NCI-H460 (cell line): ENCODE data around the gene SENP8. TPM values are rescaled to one million over a fixed set of nuclear protein-coding genes. Genes with fewer than 3 reads are reported as not detected.
"Not testable (repeated sequence)": the region's sequence is repeated elsewhere in the genome, so short reads cannot be mapped to it uniquely, and the experiment has no call there.

Experiments
- DNase-seq: peaks from one replicate; pipeline ENCODE4 v3.0.0-alpha.2; 2016; ENCODE audit warnings: low read depth; ENCODE audit errors: extremely low read depth
- total RNA-seq: library from RNA; depleted of rRNA; stranded (reverse); fragments of >200 nt; shearing (Covaris generic); gene quantifications from 2 replicates; pipeline ENCODE4 v1.2.3, GENCODE V29; 2014

Gene SENP8
- total RNA-seq, 1 experiment from 2014 or later, result 2.8 TPM

- no peak for DNase-seq
Measured at GRCh38 chr15:72154316-72154715, 36.1 kb downstream of the SENP8 start.

DNA sequence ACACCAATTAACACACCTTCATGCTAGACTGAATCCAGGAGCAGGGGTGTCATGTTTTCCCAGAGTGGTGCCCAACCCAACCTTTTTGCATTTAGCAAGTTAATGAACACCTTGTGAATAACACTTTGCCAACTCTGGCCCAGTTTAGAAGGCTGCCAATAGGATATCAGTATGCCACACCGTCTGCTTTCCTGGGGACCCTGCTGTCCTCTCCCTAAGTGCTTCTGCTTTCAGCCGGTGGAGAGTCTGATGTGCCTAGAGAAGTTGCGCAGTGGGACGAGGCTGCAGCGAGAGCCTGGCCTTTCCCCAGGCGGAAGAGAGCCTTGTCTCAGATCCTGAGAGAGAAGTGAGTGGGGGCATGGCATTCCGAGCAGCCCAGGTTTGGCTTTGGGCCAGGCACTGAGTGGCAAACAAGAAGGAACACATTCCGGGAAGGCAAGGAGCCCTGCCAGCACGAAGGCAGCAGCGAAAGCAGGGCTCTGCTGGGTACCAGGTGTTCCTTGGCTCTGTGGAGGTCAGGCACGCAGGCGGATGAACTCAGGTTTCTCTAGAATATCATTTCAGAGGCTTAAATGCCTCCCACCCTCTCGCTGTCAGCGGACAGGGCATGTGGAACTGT is 36.9 kb downstream of the SENP8 start:
- DNase-seq, result no peak

- DNase-seq, result peak; percentile 83
Measured at GRCh38 chr15:72155635-72156616, 37.7 kb downstream of the SENP8 start.

- no peak for DNase-seq
Measured at GRCh38 chr15:72156928-72157327, 38.7 kb downstream of the SENP8 start.

DNA sequence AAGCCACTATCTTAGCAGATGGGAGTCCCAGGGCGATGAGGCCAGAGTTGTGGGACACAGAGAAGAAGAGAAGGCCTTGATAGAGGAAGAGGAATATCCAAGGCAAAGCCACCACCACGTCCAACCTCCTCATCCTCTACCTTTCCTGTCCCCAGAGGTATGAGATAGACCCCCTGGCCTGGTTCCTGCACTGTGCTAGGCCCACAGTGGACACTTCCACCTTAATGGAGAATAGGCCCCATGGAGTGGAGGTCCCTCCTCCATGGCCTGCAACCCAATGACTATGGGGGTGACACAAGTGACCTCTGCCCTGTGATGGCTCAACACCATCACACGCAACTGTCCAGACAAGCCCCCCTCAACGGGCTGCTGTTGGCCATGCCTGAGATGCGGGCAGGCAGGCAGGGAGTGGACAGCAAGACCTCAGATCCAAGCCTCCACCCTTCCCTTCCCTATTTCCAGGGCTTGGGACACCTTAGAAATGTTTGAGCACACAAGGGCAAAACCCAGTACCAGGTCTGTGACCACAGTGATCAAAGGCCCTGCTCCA is 42.6 kb downstream of the SENP8 start:
- DNase-seq, result no peak

GRCh38 chr15:72161361-72162132 is 43.3 kb downstream of the SENP8 start:
- no peak for DNase-seq

DNA sequence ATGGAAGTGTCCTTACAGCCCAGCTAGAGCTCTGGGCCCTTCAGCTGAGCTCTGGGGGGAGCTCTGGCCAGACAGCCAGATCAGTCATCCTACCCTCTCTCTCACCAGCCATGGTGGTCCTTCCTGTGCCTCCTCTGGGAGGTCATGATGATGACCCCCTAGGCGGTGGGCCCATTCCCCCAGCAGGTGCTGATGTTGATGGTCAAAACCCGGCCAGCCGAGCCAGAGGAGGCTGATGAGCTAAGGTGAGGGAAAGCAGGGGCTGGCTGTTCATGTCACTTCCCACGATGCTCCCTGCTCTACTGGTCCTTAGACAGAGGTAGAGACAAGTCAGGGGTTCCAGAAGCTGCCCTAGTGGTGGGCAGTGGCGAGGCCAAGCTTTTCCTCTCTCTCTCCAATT is 44.4 kb downstream of the SENP8 start:
- no peak for DNase-seq

DNA sequence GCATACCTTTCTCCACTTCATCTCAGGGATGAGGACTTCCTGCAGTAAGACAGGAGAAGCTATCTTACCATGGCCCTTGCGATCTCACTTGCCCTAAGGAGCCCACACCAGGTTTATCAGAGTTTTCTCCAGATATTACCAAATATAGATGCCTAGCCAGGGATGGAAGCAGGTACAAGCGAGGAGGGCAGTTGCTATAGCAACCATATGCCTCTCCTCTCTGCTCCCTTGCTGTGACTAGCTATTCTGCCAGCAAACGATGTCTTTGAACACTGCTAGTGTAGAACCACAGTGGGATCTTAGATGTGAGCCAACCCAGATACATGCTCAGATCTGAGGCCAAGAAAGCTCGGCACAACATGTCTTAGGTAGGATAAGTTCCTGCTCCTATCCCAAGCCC is 45.5 kb downstream of the SENP8 start:
- DNase-seq, result no peak

DNA sequence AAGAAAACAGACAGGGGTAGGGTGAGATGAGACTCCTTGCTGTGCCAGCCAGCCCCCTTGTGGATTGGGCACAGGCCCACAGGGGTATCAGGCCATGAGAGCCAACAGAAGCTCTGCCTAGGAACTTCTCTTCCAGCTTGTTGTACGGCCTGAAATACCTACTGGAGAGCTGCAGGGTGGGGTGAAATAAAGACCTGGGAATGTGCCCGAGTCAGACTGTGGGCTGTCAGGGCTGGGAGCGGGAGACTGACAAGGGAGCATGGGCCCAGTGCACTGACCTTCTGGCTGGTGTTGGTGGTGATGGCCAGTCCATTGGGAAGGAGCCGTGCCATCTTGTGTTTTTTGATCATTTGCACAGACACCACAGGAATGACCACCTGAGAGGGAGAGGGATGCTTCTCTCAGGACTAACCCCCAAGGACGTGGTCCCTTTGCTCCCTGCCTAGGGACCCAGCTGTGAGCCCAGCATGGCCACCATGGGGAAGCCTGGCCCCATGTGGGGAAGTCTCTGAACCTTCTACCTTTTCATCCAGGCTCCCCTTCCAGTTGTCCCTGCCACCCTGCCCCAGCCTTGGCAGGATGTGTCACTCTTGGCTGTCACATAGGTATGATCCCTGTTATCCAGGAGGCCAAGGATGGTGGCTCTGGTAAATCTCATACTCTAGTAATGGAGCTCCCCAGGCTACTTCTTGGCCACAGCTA is 48.7 kb downstream of the SENP8 start:
- no peak for DNase-seq

DNA sequence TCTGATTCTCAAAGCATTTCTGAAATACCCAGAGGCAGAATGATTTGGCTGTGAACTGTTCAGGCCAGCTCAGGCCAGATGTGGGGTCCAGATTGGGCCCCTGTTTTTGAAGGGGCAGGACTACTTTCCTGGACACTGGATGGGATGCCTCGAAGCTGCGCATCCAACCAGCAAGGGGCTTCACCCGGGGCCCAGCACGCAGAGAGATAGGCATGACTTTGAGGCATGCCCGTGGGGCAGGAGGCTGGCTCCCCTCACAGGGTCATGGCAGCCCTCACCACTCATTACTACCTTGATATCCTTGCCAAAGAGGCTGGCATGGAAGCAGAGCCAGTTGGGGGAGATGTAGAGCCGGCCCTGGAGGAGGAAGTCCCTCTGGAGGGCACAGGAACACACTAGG is 49.2 kb downstream of the SENP8 start:
- DNase-seq, result no peak

- DNase-seq, result no peak
Measured at GRCh38 chr15:72168131-72168807, 50.1 kb downstream of the SENP8 start.

- DNase-seq, result no peak
Measured at GRCh38 chr15:72168808-72169190, 50.6 kb downstream of the SENP8 start.

DNA sequence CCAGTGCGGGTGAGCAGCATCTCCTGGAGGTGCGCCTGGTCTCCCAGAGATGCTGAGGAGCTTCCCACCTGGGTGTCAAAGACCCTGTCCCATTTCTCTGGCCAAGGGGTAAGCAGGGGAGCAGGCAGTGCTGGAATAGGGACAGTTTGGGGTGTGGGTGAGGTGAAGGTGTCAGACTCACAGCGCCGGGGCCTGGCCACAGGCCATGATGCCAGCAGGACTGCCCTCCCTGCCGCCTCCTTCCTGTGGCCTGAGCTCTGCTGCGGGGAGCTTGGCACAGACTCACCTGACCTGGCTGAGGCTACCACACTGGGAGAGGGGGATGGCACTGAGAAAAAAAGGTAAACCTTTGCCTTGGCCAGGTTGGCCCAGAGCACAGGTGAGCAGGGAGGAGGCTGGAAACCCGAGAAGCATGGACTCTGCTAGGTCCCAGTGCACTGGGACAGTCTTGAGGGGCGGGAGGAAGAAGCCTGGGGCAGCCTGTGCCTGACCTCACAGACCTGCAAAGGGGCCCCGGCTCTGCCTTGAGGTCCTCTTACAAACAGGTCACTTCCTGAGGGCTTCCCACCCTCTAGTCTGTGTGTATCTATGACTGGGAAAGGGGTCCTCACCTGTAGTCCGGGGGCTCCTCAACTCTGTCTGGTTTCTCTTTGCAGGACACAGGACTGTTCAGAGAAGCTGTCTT is 51.2 kb downstream of the SENP8 start:
- DNase-seq, result no peak

DNA sequence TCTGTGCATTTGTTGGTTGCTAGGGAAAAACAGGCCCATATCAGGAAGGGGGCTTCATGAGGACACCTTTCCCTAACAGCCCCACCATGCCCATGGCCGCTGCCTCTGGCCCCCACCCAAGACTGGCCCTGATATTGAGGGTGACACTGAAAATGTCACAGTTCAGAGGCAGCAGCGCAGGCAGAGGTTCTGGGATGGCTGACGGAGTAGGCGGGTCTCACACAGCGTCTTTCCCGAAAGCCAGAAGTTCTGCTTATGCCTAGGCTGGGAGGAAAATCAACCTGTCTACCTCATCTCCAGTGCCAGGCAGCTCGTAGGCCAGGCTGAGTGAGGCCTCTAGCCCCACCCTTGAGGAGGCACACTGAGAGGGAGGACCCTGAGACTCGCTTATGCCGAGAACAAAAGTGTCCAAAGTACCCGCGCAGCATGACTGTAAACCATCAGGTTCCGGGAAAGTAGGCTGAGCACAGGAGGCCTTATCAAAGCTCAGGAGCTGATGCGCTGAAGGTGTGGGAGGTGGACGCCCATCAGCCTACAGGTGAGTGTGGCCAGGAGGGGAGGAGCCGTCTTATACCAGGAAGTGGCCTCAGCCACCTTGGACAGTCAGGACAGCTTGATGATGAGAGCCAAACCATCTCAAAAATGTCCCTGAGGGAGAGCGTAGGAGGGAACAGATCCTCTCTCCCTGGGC is 51.9 kb downstream of the SENP8 start:
- DNase-seq, result no peak

- no peak for DNase-seq
Measured at GRCh38 chr15:72170691-72171090, 52.5 kb downstream of the SENP8 start.

GRCh38 chr15:72171978-72172377 is 53.8 kb downstream of the SENP8 start:
- DNase-seq, result not testable (repeated sequence)

DNA sequence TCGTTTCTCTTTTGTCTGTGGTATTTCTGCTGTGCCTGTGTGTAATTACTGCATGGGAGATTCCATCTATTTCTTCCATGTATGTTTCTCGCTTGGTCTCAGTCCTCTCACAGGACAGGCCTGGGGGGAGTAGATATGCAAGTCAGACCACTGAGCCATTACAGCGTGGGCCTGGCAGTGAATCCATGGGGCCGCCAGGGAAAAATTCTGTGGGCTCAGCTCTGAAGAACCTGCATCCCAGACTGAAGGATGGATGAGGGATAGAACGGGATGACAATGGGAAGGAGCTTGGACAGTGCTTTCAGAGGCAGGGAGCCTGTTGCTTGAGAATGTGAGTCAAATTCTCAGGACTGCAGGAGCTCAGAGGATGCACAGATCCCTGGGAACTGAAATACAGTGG is 54.6 kb downstream of the SENP8 start:
- no peak for DNase-seq

DNA sequence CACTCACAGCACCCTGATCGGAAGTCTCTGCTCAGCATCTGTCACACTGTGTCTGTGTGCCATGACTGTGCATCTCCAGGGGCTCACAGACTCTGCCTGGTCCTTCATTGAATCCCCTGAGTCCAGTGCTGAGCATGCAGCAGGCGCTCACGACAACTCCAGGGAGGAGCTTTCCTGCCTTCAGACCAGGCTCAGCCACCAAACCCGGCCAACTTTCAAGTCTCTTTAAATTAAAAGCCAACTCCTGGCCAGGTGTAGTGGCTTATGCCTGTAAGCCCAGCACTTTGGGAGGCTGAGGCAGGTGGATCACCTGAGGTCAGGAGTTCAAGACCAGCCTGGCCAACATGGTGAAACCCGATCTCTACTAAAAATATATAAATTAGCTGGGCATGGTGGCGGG is 55.2 kb downstream of the SENP8 start:
- no peak for DNase-seq
